Skeletal muscle tissue (tissue), 4 donors: Measurements from ENCODE around the gene ABAT. TPM values are rescaled to one million over a fixed set of nuclear protein-coding genes. Genes with fewer than 3 reads are reported as not detected.

ENCODE experiments used
- H3K27ac ChIP-seq: one replicate; pipeline ENCODE4 v1.7.0; 2013; ENCODE audit warnings: mild to moderate bottlenecking, low read depth, low read length, inconsistent platforms
- H3K27me3 ChIP-seq, 3 donors: one replicate each; pipeline ENCODE4 v1.7.0; 2013; ENCODE audit warnings: low read length in 3 of 3; ENCODE audit not compliant: control insufficient read depth in 3 of 3, insufficient read depth in 3 of 3
- H3K36me3 ChIP-seq, 3 donors: one replicate each; pipeline ENCODE4 v1.7.0; 2013; ENCODE audit warnings: low read length in 3 of 3; ENCODE audit not compliant: control insufficient read depth in 3 of 3, insufficient read depth in 3 of 3
- H3K4me1 ChIP-seq, 3 donors: one replicate each; pipeline ENCODE4 v1.7.0; 2013; ENCODE audit warnings: low read length in 3 of 3, mild to moderate bottlenecking in 3 of 3; ENCODE audit not compliant: control insufficient read depth in 3 of 3, insufficient read depth in 3 of 3
- H3K4me3 ChIP-seq, 3 donors: one replicate each; pipeline ENCODE4 v1.7.0; 2013; ENCODE audit warnings: low read length in 3 of 3
- H3K9ac ChIP-seq, 3 donors: one replicate each; pipeline ENCODE4 v1.7.0; 2013; ENCODE audit warnings: low read length in 3 of 3, mild to moderate bottlenecking in 3 of 3, moderate library complexity in 2 of 3, low read depth in 1 of 3
- H3K9me3 ChIP-seq, 3 donors: one replicate each; pipeline ENCODE4 v1.7.0; 2013; ENCODE audit warnings: low read length in 3 of 3; ENCODE audit not compliant: control insufficient read depth in 3 of 3
- total RNA-seq: library from RNA; depleted of rRNA; stranded (reverse); fragments of >200 nt; gene quantifications from one replicate; pipeline ENCODE4 v1.2.3, GENCODE V29; 2014
- donor health status: Osteomylitis.

Gene ABAT
- total RNA-seq, 1 donor from 2014 or later, result 13.6 TPM

GRCh38 chr16:8714174-8714573 is 39.8 kb downstream of the ABAT start:
- H3K27ac ChIP-seq, result no peak overlapping the region
- no peaks in the 10 kb centered on the region for H3K4me1 ChIP-seq
- no peak overlapping the region for H3K4me3 ChIP-seq
- H3K27me3 ChIP-seq, result peaks cover 0 to 6% (median 0%) of the 10 kb centered on the region in 3 donors
- H3K36me3 ChIP-seq, result peaks cover 0 to 3% (median 0%) of the 10 kb centered on the region in 3 donors
- H3K9ac ChIP-seq, result no peak overlapping the region
- no peaks in the 10 kb centered on the region for H3K9me3 ChIP-seq

GRCh38 chr16:8714807-8715206 is 40.4 kb downstream of the ABAT start:
- Histone ChIP-seq H3K9me3 (no peaks in the 10 kb centered on the region), H3K4me3 (no peak overlapping the region), H3K27ac (no peak overlapping the region), H3K27me3 (peaks cover 0 to 6% (median 0%) of the 10 kb centered on the region in 3 donors), H3K9ac (no peak overlapping the region), H3K36me3 (peaks cover 0 to 3% (median 0%) of the 10 kb centered on the region in 3 donors), H3K4me1 (no peaks in the 10 kb centered on the region)

GRCh38 chr16:8716052-8716451 is 41.6 kb downstream of the ABAT start:
- H3K4me1 ChIP-seq, result no peaks in the 10 kb centered on the region
- peaks cover 0 to 6% (median 0%) of the 10 kb centered on the region in 3 donors for H3K27me3 ChIP-seq
- H3K27ac ChIP-seq, result no peak overlapping the region
- H3K4me3 ChIP-seq, result no peak overlapping the region
- H3K36me3 ChIP-seq, result peaks cover 0 to 3% (median 0%) of the 10 kb centered on the region in 3 donors
- H3K9ac ChIP-seq, result no peak overlapping the region
- no peaks in the 10 kb centered on the region for H3K9me3 ChIP-seq

- Histone ChIP-seq H3K4me1 (no peaks in the 10 kb centered on the region), H3K27ac (no peak overlapping the region), H3K27me3 (peaks cover 0 to 6% (median 0%) of the 10 kb centered on the region in 3 donors), H3K9ac (no peak overlapping the region), H3K36me3 (peaks cover 0 to 3% (median 0%) of the 10 kb centered on the region in 3 donors), H3K9me3 (no peaks in the 10 kb centered on the region), H3K4me3 (no peak overlapping the region)
These were observed 42.2 kb downstream of the ABAT start for GRCh38 chr16:8716592-8716991.

- Histone ChIP-seq H3K27ac (no peak overlapping the region), H3K27me3 (peaks cover 0 to 6% (median 0%) of the 10 kb centered on the region in 3 donors), H3K9me3 (no peaks in the 10 kb centered on the region), H3K4me1 (no peaks in the 10 kb centered on the region), H3K4me3 (no peak overlapping the region), H3K9ac (no peak overlapping the region), H3K36me3 (peaks cover 0 to 3% (median 0%) of the 10 kb centered on the region in 3 donors)
These were observed 43.1 kb downstream of the ABAT start for GRCh38 chr16:8717469-8717868.

- Histone ChIP-seq H3K9ac (no peak overlapping the region), H3K9me3 (no peaks in the 10 kb centered on the region), H3K27me3 (peaks cover 0 to 6% (median 0%) of the 10 kb centered on the region in 3 donors), H3K4me1 (no peaks in the 10 kb centered on the region), H3K36me3 (peaks cover 0 to 3% (median 0%) of the 10 kb centered on the region in 3 donors), H3K4me3 (no peak overlapping the region), H3K27ac (no peak overlapping the region)
These were observed 43.5 kb downstream of the ABAT start for GRCh38 chr16:8717892-8718415.

- Histone ChIP-seq H3K4me3 (no peak overlapping the region), H3K36me3 (peaks cover 0 to 3% (median 0%) of the 10 kb centered on the region in 3 donors), H3K27ac (no peak overlapping the region), H3K4me1 (no peaks in the 10 kb centered on the region), H3K9me3 (no peaks in the 10 kb centered on the region), H3K27me3 (peaks cover 0 to 3% (median 0%) of the 10 kb centered on the region in 3 donors), H3K9ac (no peak overlapping the region)
These were observed 44.6 kb downstream of the ABAT start for GRCh38 chr16:8718851-8719680.

GRCh38 chr16:8720080-8720966 is 45.9 kb downstream of the ABAT start:
- H3K4me1 ChIP-seq, result no peaks in the 10 kb centered on the region
- no peaks in the 10 kb centered on the region for H3K9me3 ChIP-seq
- no peak overlapping the region for H3K4me3 ChIP-seq
- H3K9ac ChIP-seq, result no peak overlapping the region
- no peak overlapping the region for H3K27ac ChIP-seq
- peaks cover 0 to 3% (median 0%) of the 10 kb centered on the region in 3 donors for H3K27me3 ChIP-seq
- H3K36me3 ChIP-seq, result peaks cover 0 to 3% (median 0%) of the 10 kb centered on the region in 3 donors

GRCh38 chr16:8720967-8721308 is 46.5 kb downstream of the ABAT start:
- H3K4me3 ChIP-seq, result no peak overlapping the region
- H3K4me1 ChIP-seq, result no peaks in the 10 kb centered on the region
- H3K36me3 ChIP-seq, result peaks cover 0 to 3% (median 0%) of the 10 kb centered on the region in 3 donors
- no peak overlapping the region for H3K9ac ChIP-seq
- no peaks in the 10 kb centered on the region for H3K9me3 ChIP-seq
- no peak overlapping the region for H3K27ac ChIP-seq
- H3K27me3 ChIP-seq, result peaks cover 0 to 3% (median 0%) of the 10 kb centered on the region in 3 donors
